ENCODE data around the gene RAB10. TPM values are rescaled to one million over a fixed set of nuclear protein-coding genes. Genes with fewer than 3 reads are reported as not detected.

RAB10 gene
- total RNA-seq, 1 donor from 2014 or later, result 86.5 TPM

DNA sequence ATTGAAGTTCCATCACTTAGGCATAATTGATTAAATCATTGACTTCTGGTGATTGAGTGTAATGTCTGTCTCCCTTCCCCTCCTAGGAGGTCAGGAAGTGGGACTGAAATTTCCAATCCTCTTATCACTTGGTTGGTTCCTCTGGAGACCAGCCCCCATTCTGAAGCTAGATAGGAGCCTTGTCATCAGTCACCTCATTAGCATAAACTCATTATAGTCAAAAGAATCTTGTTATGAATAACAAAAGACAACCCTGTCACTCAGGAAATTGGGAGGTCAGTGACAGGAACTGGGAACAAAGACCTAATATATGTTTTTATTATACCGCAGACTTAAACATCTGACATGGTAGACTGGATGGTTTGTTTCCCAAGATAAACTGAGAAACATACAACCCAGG, 78.3 kb downstream of the RAB10 start:
- no peak for DNase-seq (ENCODE audit: low spot score in 2 of 2, unreplicated experiment in 2 of 2)
- Mint-ChIP-seq H3K27ac (no peak overlapping the region), H3K4me1 (no peaks in the 10 kb centered on the region), H3K27me3 (ENCODE audit: low read depth) (no peaks in the 10 kb centered on the region), H3K36me3 (peaks cover 34% of the 10 kb centered on the region), H3K9me3 (no peaks in the 10 kb centered on the region), H3K4me3 (no peak overlapping the region)
- TF ChIP-seq, protein P1, sequence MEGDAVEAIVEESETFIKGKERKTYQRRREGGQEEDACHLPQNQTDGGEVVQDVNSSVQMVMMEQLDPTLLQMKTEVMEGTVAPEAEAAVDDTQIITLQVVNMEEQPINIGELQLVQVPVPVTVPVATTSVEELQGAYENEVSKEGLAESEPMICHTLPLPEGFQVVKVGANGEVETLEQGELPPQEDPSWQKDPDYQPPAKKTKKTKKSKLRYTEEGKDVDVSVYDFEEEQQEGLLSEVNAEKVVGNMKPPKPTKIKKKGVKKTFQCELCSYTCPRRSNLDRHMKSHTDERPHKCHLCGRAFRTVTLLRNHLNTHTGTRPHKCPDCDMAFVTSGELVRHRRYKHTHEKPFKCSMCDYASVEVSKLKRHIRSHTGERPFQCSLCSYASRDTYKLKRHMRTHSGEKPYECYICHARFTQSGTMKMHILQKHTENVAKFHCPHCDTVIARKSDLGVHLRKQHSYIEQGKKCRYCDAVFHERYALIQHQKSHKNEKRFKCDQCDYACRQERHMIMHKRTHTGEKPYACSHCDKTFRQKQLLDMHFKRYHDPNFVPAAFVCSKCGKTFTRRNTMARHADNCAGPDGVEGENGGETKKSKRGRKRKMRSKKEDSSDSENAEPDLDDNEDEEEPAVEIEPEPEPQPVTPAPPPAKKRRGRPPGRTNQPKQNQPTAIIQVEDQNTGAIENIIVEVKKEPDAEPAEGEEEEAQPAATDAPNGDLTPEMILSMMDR (IDR thresholded peaks at IDR 0.05; ENCODE audit: unreplicated experiment), result no peak

DNA sequence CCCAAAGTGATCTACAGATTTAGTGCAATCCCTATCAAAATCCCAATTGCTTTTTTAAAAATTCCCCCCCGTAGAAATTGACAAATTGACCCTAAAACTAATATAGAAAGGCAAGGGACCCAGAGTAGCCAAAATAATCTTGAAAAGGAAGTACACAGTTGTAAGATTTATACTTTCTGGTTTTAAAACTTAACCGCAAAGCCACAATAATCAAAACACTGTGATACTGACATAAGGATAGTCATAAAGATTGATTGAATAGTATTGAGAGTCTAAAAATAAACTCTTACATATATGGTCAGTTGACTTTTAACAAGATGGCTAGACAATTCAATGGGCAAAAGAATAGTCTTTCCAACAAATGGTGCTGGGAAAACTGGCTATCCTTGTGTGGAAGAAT, 80.3 kb downstream of the RAB10 start:
- no peak for DNase-seq (ENCODE audit: low spot score in 2 of 2, unreplicated experiment in 2 of 2)
- no peak overlapping the region for H3K4me3 Mint-ChIP-seq

DNA sequence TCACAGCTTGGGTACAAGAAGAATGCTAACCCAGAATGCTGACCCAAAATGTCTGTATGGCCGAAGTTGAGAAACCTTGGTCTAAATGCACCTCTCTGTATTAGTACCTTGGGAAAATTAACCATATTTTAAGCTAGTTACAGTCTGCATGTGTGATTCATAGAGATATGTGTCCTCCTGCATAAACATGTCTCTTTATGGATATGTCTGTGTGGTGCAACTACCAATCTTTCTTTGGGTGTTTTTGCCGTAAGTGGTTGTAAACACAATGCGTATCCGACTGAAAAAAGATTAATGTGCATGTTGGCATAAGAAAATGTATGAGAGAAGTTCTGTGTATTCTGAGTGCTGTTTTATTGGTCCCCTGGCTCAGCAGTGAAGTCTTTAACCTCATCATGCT, 84.8 kb downstream of the RAB10 start:
- TF ChIP-seq, protein P1 (IDR thresholded peaks at IDR 0.05; ENCODE audit: unreplicated experiment), result no peak
- Mint-ChIP-seq H3K4me1 (no peaks in the 10 kb centered on the region), H3K27me3 (ENCODE audit: low read depth) (no peaks in the 10 kb centered on the region), H3K27ac (peak overlapping the region; percentile 5), H3K36me3 (peaks cover 21% of the 10 kb centered on the region), H3K4me3 (no peak overlapping the region), H3K9me3 (no peaks in the 10 kb centered on the region)
- no peak for DNase-seq (ENCODE audit: low spot score in 2 of 2, unreplicated experiment in 2 of 2)

More for the DNA sequence above, 80.3 kb downstream of the RAB10 start:
- Mint-ChIP-seq H3K4me1 (no peaks in the 10 kb centered on the region), H3K9me3 (no peaks in the 10 kb centered on the region), H3K27me3 (ENCODE audit: low read depth) (no peaks in the 10 kb centered on the region), H3K27ac (no peak overlapping the region), H3K36me3 (peaks cover 36% of the 10 kb centered on the region)
- TF ChIP-seq, protein P1 (IDR thresholded peaks at IDR 0.05; ENCODE audit: unreplicated experiment), result no peak

GRCh38 chr2:26119521-26119920, 85.6 kb downstream of the RAB10 start:
- TF ChIP-seq, protein P1 (IDR thresholded peaks at IDR 0.05; ENCODE audit: unreplicated experiment), result no peak
- no peak for DNase-seq (ENCODE audit: low spot score in 2 of 2, unreplicated experiment in 2 of 2)
- H3K36me3 Mint-ChIP-seq, result peaks cover 17% of the 10 kb centered on the region
- H3K9me3 Mint-ChIP-seq, result no peaks in the 10 kb centered on the region
- H3K4me3 Mint-ChIP-seq, result no peak overlapping the region
- H3K4me1 Mint-ChIP-seq, result no peaks in the 10 kb centered on the region
- H3K27me3 Mint-ChIP-seq (ENCODE audit: low read depth), result no peaks in the 10 kb centered on the region
- no peak overlapping the region for H3K27ac Mint-ChIP-seq

- H3K36me3 Mint-ChIP-seq, result peaks cover 7% of the 10 kb centered on the region
- TF ChIP-seq, protein P1 (IDR thresholded peaks at IDR 0.05; ENCODE audit: unreplicated experiment), result no peak
- H3K27me3 Mint-ChIP-seq (ENCODE audit: low read depth), result no peaks in the 10 kb centered on the region
- H3K27ac Mint-ChIP-seq, result no peak overlapping the region
- DNase-seq (ENCODE audit: low spot score in 2 of 2, unreplicated experiment in 2 of 2), result no peak
- H3K4me1 Mint-ChIP-seq, result no peaks in the 10 kb centered on the region
- no peak overlapping the region for H3K4me3 Mint-ChIP-seq
- no peaks in the 10 kb centered on the region for H3K9me3 Mint-ChIP-seq
Measured at GRCh38 chr2:26122630-26123029, 88.7 kb downstream of the RAB10 start.

DNA sequence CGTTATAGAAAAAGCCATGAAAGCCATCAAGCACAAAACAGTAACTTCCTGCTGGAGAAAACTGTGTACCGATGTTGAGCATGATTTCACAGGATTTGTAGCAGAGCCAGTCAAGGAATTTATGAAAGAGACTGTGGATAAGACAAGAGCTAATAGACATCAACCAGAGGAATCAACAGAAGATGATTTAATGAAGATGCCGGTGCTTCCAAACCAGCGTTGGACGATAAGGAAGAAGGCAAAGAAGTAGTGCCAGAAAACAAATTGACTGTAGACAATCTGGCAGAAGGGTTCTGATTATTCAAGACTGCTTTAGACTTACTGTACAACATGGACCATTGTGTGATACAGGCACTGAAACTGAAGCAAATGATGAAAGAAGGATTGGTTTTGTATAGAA, 89.5 kb downstream of the RAB10 start:
- Mint-ChIP-seq H3K4me3 (no peak overlapping the region), H3K9me3 (no peaks in the 10 kb centered on the region), H3K4me1 (no peaks in the 10 kb centered on the region), H3K27me3 (ENCODE audit: low read depth) (no peaks in the 10 kb centered on the region), H3K27ac (peak overlapping the region; percentile 1), H3K36me3 (peaks cover 10% of the 10 kb centered on the region)
- TF ChIP-seq, protein P1 (IDR thresholded peaks at IDR 0.05; ENCODE audit: unreplicated experiment), result no peak
- DNase-seq (ENCODE audit: low spot score in 2 of 2, unreplicated experiment in 2 of 2), result no peak

Measured in mesothelial cell of epicardium (in vitro differentiated cells).